ENCODE data around the gene MRPL3.

MRPL3 gene

GRCh38 chr3:131502530-131503319 lies at the start of gene MRPL3:
MRPL3 (minus strand) TSS chr3:131502971; CDS start chr3:131502821, 150 bp downstream.
- FAIRE-seq (no peak), DNase-seq (ENCODE audit: low spot score) (peak; percentile 82)

- DNase-seq (ENCODE audit: low spot score) (no peak), FAIRE-seq (no peak)
These were observed 49.0 kb upstream of the MRPL3 start for GRCh38 chr3:131551761-131552160.

- DNase-seq (ENCODE audit: low spot score) (no peak), FAIRE-seq (no peak)
These were observed 48.0 kb upstream of the MRPL3 start for GRCh38 chr3:131550562-131551465.

GRCh38 chr3:131549340-131549739 lies 46.6 kb upstream of the MRPL3 start:
- no peak for DNase-seq (ENCODE audit: low spot score)
- FAIRE-seq, result no peak

- no peak for FAIRE-seq
- no peak for DNase-seq (ENCODE audit: low spot score)
These were observed 44.8 kb upstream of the MRPL3 start for GRCh38 chr3:131547585-131547984.

GRCh38 chr3:131546441-131546840 lies 43.7 kb upstream of the MRPL3 start:
- FAIRE-seq (no peak), DNase-seq (ENCODE audit: low spot score) (no peak)

- DNase-seq (ENCODE audit: low spot score), result peak; percentile 8
- FAIRE-seq, result no peak
These were observed 41.8 kb upstream of the MRPL3 start for GRCh38 chr3:131544557-131544956.

- FAIRE-seq (peak; percentile 52), DNase-seq (ENCODE audit: low spot score) (peak; percentile 67)
These were observed 40.9 kb upstream of the MRPL3 start for GRCh38 chr3:131543714-131544113.

GRCh38 chr3:131541288-131541687 lies 38.5 kb upstream of the MRPL3 start:
- FAIRE-seq (no peak), DNase-seq (ENCODE audit: low spot score) (no peak)

GRCh38 chr3:131540821-131541220 lies 38.0 kb upstream of the MRPL3 start:
- no peak for DNase-seq (ENCODE audit: low spot score)
- FAIRE-seq, result no peak

- DNase-seq (ENCODE audit: low spot score) (no peak), FAIRE-seq (no peak)
These were observed 37.4 kb upstream of the MRPL3 start for GRCh38 chr3:131540143-131540542.

- FAIRE-seq (no peak), DNase-seq (ENCODE audit: low spot score) (no peak)
These were observed 36.2 kb upstream of the MRPL3 start for GRCh38 chr3:131538968-131539367.

GRCh38 chr3:131537531-131537930 lies 34.8 kb upstream of the MRPL3 start:
- no peak for DNase-seq (ENCODE audit: low spot score)
- FAIRE-seq, result no peak

- FAIRE-seq (no peak), DNase-seq (ENCODE audit: low spot score) (no peak)
These were observed 32.8 kb upstream of the MRPL3 start for GRCh38 chr3:131535596-131535995.

- DNase-seq (ENCODE audit: low spot score) (no peak), FAIRE-seq (no peak)
These were observed 32.4 kb upstream of the MRPL3 start for GRCh38 chr3:131535131-131535530.

GRCh38 chr3:131532645-131533044 lies 29.9 kb upstream of the MRPL3 start:
- no peak for FAIRE-seq

GRCh38 chr3:131530843-131531242 lies 28.1 kb upstream of the MRPL3 start:
- no peak for FAIRE-seq

More at GRCh38 chr3:131532645-131533044, 29.9 kb upstream of the MRPL3 start:
- DNase-seq (ENCODE audit: low spot score), result no peak

GRCh38 chr3:131530388-131530787 lies 27.6 kb upstream of the MRPL3 start:
- DNase-seq (ENCODE audit: low spot score) (no peak), FAIRE-seq (no peak)

More at GRCh38 chr3:131530843-131531242, 28.1 kb upstream of the MRPL3 start:
- DNase-seq (ENCODE audit: low spot score), result no peak

GRCh38 chr3:131526801-131527347 lies 24.1 kb upstream of the MRPL3 start:
- DNase-seq (ENCODE audit: low spot score), result peak; percentile 73

GRCh38 chr3:131518680-131519079 lies 15.9 kb upstream of the MRPL3 start:
- no peak for FAIRE-seq

More at GRCh38 chr3:131526801-131527347, 24.1 kb upstream of the MRPL3 start:
- peak; percentile 67 for FAIRE-seq

GRCh38 chr3:131505421-131505820 lies 2.6 kb upstream of the MRPL3 start:
- FAIRE-seq (no peak), DNase-seq (ENCODE audit: low spot score) (no peak)

More at GRCh38 chr3:131518680-131519079, 15.9 kb upstream of the MRPL3 start:
- DNase-seq (ENCODE audit: low spot score), result no peak

GRCh38 chr3:131503320-131503635 lies 507 bp upstream of the MRPL3 start:
- FAIRE-seq, result no peak
- no peak for DNase-seq (ENCODE audit: low spot score)
